B cell (primary cell): Measurements from ENCODE around the gene KLHL3. TPM values are rescaled to one million over a fixed set of nuclear protein-coding genes. Genes with fewer than 3 reads are reported as not detected.

Experiments used
- ATAC-seq: fragments of 200-7000 bp; cut with Tn5 transposase; one replicate; pipeline ENCODE4 v1.10.0; 2021; ENCODE audit warnings: low read depth, mild to moderate bottlenecking, moderate number of reproducible peaks, moderate library complexity
- CTCF ChIA-PET: fragments of 350-600 bp; sonication (Branson Sonifier 250); formaldehyde crosslinking; loops from one replicate; lab custom pipeline; 2021; ENCODE audit warnings: antibody characterized with exemption, inconsistent platforms; lab: Charles Lee
- POLR2A ChIA-PET: fragments of 350-600 bp; sonication (Branson Sonifier 250); formaldehyde crosslinking; loops from one replicate; lab custom pipeline; 2021; ENCODE audit warnings: antibody characterized with exemption; lab: Charles Lee
- DNase-seq: peaks from one replicate; pipeline ENCODE4 v3.0.0; 2013
- H2AFZ ChIP-seq: 2 replicates; pipeline ENCODE4 v1.6.1; 2012; ENCODE audit warnings: mild to moderate bottlenecking, low read depth, low read length; ENCODE audit not compliant: insufficient read depth, poor library complexity, severe bottlenecking
- H3K27ac ChIP-seq, 2 donors: 1 replicate in 1 of 2; 2 replicates in 1 of 2; pipeline ENCODE4 v1.5.1; 2012 to 2013; ENCODE audit warnings: low read length in 2 of 2, mild to moderate bottlenecking in 2 of 2, moderate library complexity in 1 of 2
- H3K27me3 ChIP-seq, 4 experiments: fragments of 200-600 bp in 1 of 4; sonication (generic) in 1 of 4; replicated peaks in 1 of 4; 1 replicate in 2 of 4; 2 replicates in 2 of 4; pipeline versions ENCODE4 v1.6.1 to v1.7.0; 2013 to 2016; ENCODE audit warnings: low read length in 3 of 4, mild to moderate bottlenecking in 2 of 4, mixed read lengths in 1 of 4, moderate library complexity in 1 of 4; ENCODE audit not compliant: insufficient read depth in 4 of 4, control insufficient read depth in 3 of 4; ENCODE audit errors: control extremely low read depth in 1 of 4
- H3K36me3 ChIP-seq, 2 experiments: replicated peaks in 1 of 2; 1 replicate in 1 of 2; 2 replicates in 1 of 2; pipeline versions ENCODE4 v1.6.1 to v1.7.1; 2013; ENCODE audit warnings: low read length in 1 of 2; ENCODE audit not compliant: insufficient read depth in 2 of 2, control insufficient read depth in 1 of 2; ENCODE audit errors: control extremely low read depth in 1 of 2, extremely low read depth in 1 of 2
- H3K4me1 ChIP-seq, 2 donors: fragments of 200-600 bp in 1 of 2; sonication (generic) in 1 of 2; 1 replicate in 1 of 2; 2 replicates in 1 of 2; pipeline versions ENCODE4 v1.5.1 to v1.6.1; 2013 to 2017; ENCODE audit warnings: low read length in 2 of 2; ENCODE audit not compliant: control insufficient read depth in 2 of 2, insufficient read depth in 2 of 2
- H3K4me2 ChIP-seq: replicated peaks from 2 replicates; pipeline ENCODE3; 2012; ENCODE audit warnings: mild to moderate bottlenecking, low read depth, low read length; ENCODE audit not compliant: poor library complexity, severe bottlenecking
- H3K4me3 ChIP-seq, 5 experiments: fragments of 200-600 bp in 1 of 5; sonication (generic) in 1 of 5; 1 replicate in 3 of 5; 2 replicates in 2 of 5; pipeline versions ENCODE4 v1.5.1 to v1.7.0; 2011 to 2016; ENCODE audit warnings: low read length in 4 of 5, mild to moderate bottlenecking in 4 of 5, low read depth in 2 of 5, control low read depth in 1 of 5, moderate library complexity in 1 of 5; ENCODE audit not compliant: insufficient read depth in 1 of 5; ENCODE audit errors: control extremely low read depth in 1 of 5, extremely low read depth in 1 of 5
- H3K79me2 ChIP-seq: fragments of 200-600 bp; sonication (generic); one replicate; pipeline ENCODE4 v1.6.0; 2016; ENCODE audit warnings: low read length; ENCODE audit not compliant: control insufficient read depth, insufficient read depth
- H3K9ac ChIP-seq: fragments of 200-600 bp; sonication (generic); 2 replicates; pipeline ENCODE4 v1.6.1; 2017; ENCODE audit warnings: mild to moderate bottlenecking, low read length, moderate library complexity
- H3K9me3 ChIP-seq, 3 donors: one replicate each; pipeline versions ENCODE4 v1.6.1 to v1.7.1; 2013; ENCODE audit warnings: low read length in 2 of 3; ENCODE audit not compliant: control insufficient read depth in 2 of 3, insufficient read depth in 1 of 3; ENCODE audit errors: control extremely low read depth in 1 of 3
- H4K20me1 ChIP-seq: 2 replicates; pipeline ENCODE4 v1.6.0; 2012; ENCODE audit warnings: mild to moderate bottlenecking, low read length; ENCODE audit not compliant: insufficient read depth, control insufficient read depth, poor library complexity, severe bottlenecking
- H3K27ac Mint-ChIP-seq: one replicate; pipeline ENCODE4 v1.8.0; 2021; ENCODE audit warnings: mixed read lengths
- H3K27me3 Mint-ChIP-seq: one replicate; pipeline ENCODE4 v1.8.0; 2021; ENCODE audit warnings: mixed read lengths
- H3K4me1 Mint-ChIP-seq: one replicate; pipeline ENCODE4 v1.8.0; 2021; ENCODE audit warnings: mixed read lengths
- H3K4me3 Mint-ChIP-seq: one replicate; pipeline ENCODE4 v1.8.0; 2021; ENCODE audit warnings: mixed read lengths
- H3K9me3 Mint-ChIP-seq: one replicate; pipeline ENCODE4 v1.8.0; 2022; ENCODE audit warnings: mixed read lengths; ENCODE audit not compliant: insufficient read depth
- EZH2 ChIP-seq: IDR thresholded peaks from 2 replicates; pipeline ENCODE4 v1.6.1; 2012; ENCODE audit warnings: borderline replicate concordance, low read depth, mild to moderate bottlenecking, moderate library complexity, low read length; ENCODE audit not compliant: insufficient read depth, poor library complexity, severe bottlenecking
- WGBS: methylation state at CpG from one replicate; pipeline ENCODE4 v1.1.5; 2013; ENCODE audit warnings: missing lambda C conversion rate; ENCODE audit not compliant: insufficient coverage; 5-methylcytosine and 5-hydroxymethylcytosine counted together
- intact Hi-C: fragments of 100-400 bp; cut with micrococcal nuclease; formaldehyde crosslinking; loops from one replicate; pipeline ENCODE4 v1.10.0; 2022
- polyA plus RNA-seq: library from polyadenylated mRNA; depleted of rRNA; stranded (reverse); fragments of >200 nt; gene quantifications from 2 replicates; pipeline ENCODE4 v1.2.3, GENCODE V29; 2012
- total RNA-seq, 2 donors: library from RNA; stranded (reverse); fragments of 120-200 nt in 1 of 2; gene quantifications; 1 replicate in 1 of 2; 2 replicates in 1 of 2; pipeline versions ENCODE4 v1.2.3 to v1.2.4, GENCODE V29; 2013 to 2022
- TF ChIP-seq, protein P1 (sequence below): fragments of 200-600 bp; IDR thresholded peaks from one replicate; pipeline ENCODE4 v1.8.0; 2022; ENCODE audit warnings: antibody characterized with exemption, mild to moderate bottlenecking

Gene KLHL3
- total and polyA plus RNA-seq, 2 donors (not counting 1 experiment from before 2014, with no cell fraction given) = 3.3 to 4.5 TPM

DNA sequence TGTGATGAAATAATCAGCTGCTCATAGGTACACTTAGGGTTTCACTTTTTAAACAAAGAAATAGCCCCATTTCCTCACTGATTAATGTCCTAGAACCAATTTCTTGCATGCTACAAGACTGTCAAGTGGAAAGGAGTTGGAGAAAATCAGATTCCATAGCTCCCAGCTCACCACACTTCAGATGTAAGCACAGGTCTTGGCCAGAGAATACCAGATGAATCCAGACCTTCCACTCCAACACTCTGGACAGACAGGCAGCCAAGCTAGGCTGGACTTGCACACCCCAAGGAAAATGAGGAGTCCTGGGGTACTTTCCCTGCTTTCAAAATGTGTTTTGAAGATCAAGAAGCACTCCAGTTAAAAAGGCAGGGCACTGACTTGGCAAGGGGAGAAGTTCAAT, 68.5 kb downstream of the KLHL3 start:
- Mint-ChIP-seq H3K27ac (no peak overlapping the region), H3K27me3 (no peaks in the 10 kb centered on the region), H3K9me3 (no peaks in the 10 kb centered on the region), H3K4me1 (peaks cover 12% of the 10 kb centered on the region), H3K4me3 (no peak overlapping the region)
- intact Hi-C loops = loop anchor here (10.0 kb wide), 2 partner anchors 157 to 467 kb away; partner anchors contain the start of gene NME5
- Histone ChIP-seq H3K4me1 (peaks cover 0 to 11% of the 10 kb centered on the region in 2 donors), H3K9ac (no peak overlapping the region), H3K4me3 (no peak overlapping the region), H2AFZ (no peak overlapping the region), H3K4me2 (no peak overlapping the region), H3K27me3 (no peaks in the 10 kb centered on the region), H3K27ac (no peak overlapping the region), H3K36me3 (no peaks in the 10 kb centered on the region), H3K79me2 (no peaks in the 10 kb centered on the region), H4K20me1 (no peaks in the 10 kb centered on the region), H3K9me3 (no peaks in the 10 kb centered on the region)
- ATAC-seq (no peak), DNase-seq (no peak)
- CTCF ChIA-PET = interaction anchor here (1.3 to 2.0 kb wide), 3 partner anchors 37 to 80 kb away, joined by 3 to 10 read pairs (median 4); no protein-coding TSS in a partner anchor
- POLR2A ChIA-PET = no interaction called here
- TF ChIP-seq, protein P1, sequence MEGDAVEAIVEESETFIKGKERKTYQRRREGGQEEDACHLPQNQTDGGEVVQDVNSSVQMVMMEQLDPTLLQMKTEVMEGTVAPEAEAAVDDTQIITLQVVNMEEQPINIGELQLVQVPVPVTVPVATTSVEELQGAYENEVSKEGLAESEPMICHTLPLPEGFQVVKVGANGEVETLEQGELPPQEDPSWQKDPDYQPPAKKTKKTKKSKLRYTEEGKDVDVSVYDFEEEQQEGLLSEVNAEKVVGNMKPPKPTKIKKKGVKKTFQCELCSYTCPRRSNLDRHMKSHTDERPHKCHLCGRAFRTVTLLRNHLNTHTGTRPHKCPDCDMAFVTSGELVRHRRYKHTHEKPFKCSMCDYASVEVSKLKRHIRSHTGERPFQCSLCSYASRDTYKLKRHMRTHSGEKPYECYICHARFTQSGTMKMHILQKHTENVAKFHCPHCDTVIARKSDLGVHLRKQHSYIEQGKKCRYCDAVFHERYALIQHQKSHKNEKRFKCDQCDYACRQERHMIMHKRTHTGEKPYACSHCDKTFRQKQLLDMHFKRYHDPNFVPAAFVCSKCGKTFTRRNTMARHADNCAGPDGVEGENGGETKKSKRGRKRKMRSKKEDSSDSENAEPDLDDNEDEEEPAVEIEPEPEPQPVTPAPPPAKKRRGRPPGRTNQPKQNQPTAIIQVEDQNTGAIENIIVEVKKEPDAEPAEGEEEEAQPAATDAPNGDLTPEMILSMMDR = no peak
- no peak for TF ChIP-seq EZH2

DNA sequence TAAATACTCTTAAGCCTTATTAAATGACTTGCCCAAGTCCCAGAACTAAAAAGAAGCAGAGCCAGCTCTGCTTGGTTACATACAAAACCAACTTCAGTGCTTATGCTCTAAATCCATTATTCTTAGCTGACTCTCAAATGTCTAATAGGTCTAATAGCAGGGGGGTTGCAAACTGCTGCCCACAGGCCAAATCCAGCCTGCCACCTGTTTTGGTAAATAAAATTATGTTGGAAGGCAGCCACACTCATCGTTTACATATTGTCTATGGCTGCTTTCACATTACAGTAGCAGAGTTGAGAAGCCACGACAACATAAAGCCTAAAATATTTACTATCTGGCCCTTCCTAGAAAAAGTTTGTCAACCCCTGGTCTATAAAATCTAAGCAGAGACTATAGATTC, 69.0 kb downstream of the KLHL3 start:
- Histone ChIP-seq H3K36me3 (no peaks in the 10 kb centered on the region), H3K4me3 (no peak overlapping the region), H3K9ac (no peak overlapping the region), H2AFZ (peak overlapping the region; percentile 50), H4K20me1 (no peaks in the 10 kb centered on the region), H3K27ac (no peak overlapping the region), H3K27me3 (no peaks in the 10 kb centered on the region), H3K4me1 (peaks cover 0 to 11% of the 10 kb centered on the region in 2 donors), H3K79me2 (no peaks in the 10 kb centered on the region), H3K4me2 (no peak overlapping the region), H3K9me3 (no peaks in the 10 kb centered on the region)
- POLR2A ChIA-PET = no interaction called here
- H3K4me3 Mint-ChIP-seq = peak overlapping the region; percentile 36
- DNase-seq (no peak), ATAC-seq (no peak)
- CTCF ChIA-PET = interaction anchor here (1.3 to 2.0 kb wide), 3 partner anchors 37 to 80 kb away, joined by 3 to 10 read pairs (median 4); no protein-coding TSS in a partner anchor
- no peaks in the 10 kb centered on the region for H3K27me3 Mint-ChIP-seq
- H3K27ac Mint-ChIP-seq = peak overlapping the region; percentile 47
- intact Hi-C loops = loop anchor here (10.0 kb wide), 2 partner anchors 158 to 468 kb away; partner anchors contain the start of gene NME5
- no CpG with 5 or more reads among the region's 2 CpGs for WGBS
- H3K4me1 Mint-ChIP-seq = peaks cover 12% of the 10 kb centered on the region
- H3K9me3 Mint-ChIP-seq = no peaks in the 10 kb centered on the region
- TF ChIP-seq, protein P1 = no peak
- TF ChIP-seq EZH2 = no peak
